GM20000 (cell line): ENCODE results near the gene RBFOX2.
A peak's percentile ranks its signal among the peaks of the same experiment; 100 is the strongest.
"Not testable (repeated sequence)": the region's sequence is repeated elsewhere in the genome, so short reads cannot be mapped to it uniquely, and the experiment has no call there.

Source experiments
- DNase-seq: peaks from one replicate; pipeline ENCODE4 v3.0.0; 2012; ENCODE audit warnings: low spot score
- CTCF ChIP-seq: IDR thresholded peaks from 2 replicates; pipeline ENCODE4 v1.5.1; 2012; ENCODE audit warnings: mild to moderate bottlenecking, control low read depth; ENCODE audit errors: extremely low read depth, missing control alignments

The RBFOX2 gene

GRCh38 chr22:36067235-36067558, 38.6 kb upstream of the RBFOX2 start:
- DNase-seq, result no peak
- TF ChIP-seq CTCF, result no peak

- DNase-seq, result peak; percentile 81
These were observed 37.3 kb upstream of the RBFOX2 start for GRCh38 chr22:36065775-36066544.

GRCh38 chr22:36065462-36065774, 36.8 kb upstream of the RBFOX2 start:
- DNase-seq, result no peak
- no peak for TF ChIP-seq CTCF

More at GRCh38 chr22:36065775-36066544, 37.3 kb upstream of the RBFOX2 start:
- TF ChIP-seq CTCF, result peak; percentile 81

GRCh38 chr22:36064358-36064757, 35.7 kb upstream of the RBFOX2 start:
- no peak for TF ChIP-seq CTCF
- no peak for DNase-seq

GRCh38 chr22:36056980-36057379, 28.4 kb upstream of the RBFOX2 start:
- DNase-seq, result no peak
- no peak for TF ChIP-seq CTCF

GRCh38 chr22:36055376-36056295, 27.0 kb upstream of the RBFOX2 start:
- no peak for TF ChIP-seq CTCF
- no peak for DNase-seq

- not testable (repeated sequence) for DNase-seq
These were observed 25.8 kb upstream of the RBFOX2 start for GRCh38 chr22:36054446-36054845.
